Coronary artery (tissue), 2 donors: ENCODE measurements around the gene MS4A8.
"Not testable (repeated sequence)": the region's sequence is repeated elsewhere in the genome, so short reads cannot be mapped to it uniquely, and the experiment has no call there.

ENCODE experiments used
- DNase-seq: peaks from one replicate; pipeline ENCODE4 v3.0.0-alpha.2; 2017; ENCODE audit warnings: low spot score
- H3K27ac ChIP-seq, 2 donors: fragments of 200-600 bp; sonication (generic); one replicate each; pipeline ENCODE4 v1.5.1; 2016 to 2019
- H3K4me3 ChIP-seq: fragments of 200-600 bp; sonication (generic); 2 replicates; pipeline ENCODE4 v1.5.1; 2016; ENCODE audit warnings: mild to moderate bottlenecking, moderate library complexity
- TF ChIP-seq, protein P1 (sequence below): fragments of 200-600 bp; sonication (generic); IDR thresholded peaks from one replicate; pipeline ENCODE4 v1.5.1; 2019; ENCODE audit warnings: antibody characterized with exemption

Gene MS4A8

DNA sequence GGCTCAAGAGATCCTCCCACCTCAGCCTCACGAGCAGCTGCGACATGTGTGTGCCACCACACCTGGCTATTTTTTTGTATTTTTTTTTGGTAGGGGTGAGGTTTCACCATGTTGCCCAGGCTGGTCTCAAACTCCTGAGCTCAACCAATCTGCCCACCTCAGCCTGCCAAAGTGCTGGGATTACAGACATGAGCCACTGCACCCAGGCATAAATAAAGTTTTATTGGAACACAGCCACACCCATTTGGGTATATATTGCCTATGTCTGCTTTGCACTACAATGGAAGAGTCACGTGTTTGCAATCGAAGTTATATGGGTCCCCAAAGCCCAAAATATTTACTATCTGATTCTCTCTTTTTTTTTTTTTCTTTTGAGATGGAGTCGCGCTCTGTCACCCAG lies 55.5 kb downstream of the MS4A8 start:
- TF ChIP-seq, protein P1, sequence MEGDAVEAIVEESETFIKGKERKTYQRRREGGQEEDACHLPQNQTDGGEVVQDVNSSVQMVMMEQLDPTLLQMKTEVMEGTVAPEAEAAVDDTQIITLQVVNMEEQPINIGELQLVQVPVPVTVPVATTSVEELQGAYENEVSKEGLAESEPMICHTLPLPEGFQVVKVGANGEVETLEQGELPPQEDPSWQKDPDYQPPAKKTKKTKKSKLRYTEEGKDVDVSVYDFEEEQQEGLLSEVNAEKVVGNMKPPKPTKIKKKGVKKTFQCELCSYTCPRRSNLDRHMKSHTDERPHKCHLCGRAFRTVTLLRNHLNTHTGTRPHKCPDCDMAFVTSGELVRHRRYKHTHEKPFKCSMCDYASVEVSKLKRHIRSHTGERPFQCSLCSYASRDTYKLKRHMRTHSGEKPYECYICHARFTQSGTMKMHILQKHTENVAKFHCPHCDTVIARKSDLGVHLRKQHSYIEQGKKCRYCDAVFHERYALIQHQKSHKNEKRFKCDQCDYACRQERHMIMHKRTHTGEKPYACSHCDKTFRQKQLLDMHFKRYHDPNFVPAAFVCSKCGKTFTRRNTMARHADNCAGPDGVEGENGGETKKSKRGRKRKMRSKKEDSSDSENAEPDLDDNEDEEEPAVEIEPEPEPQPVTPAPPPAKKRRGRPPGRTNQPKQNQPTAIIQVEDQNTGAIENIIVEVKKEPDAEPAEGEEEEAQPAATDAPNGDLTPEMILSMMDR = no peak
- DNase-seq = peak; percentile 16
- Histone ChIP-seq H3K27ac (no peak overlapping the region), H3K4me3 (no peak overlapping the region)

DNA sequence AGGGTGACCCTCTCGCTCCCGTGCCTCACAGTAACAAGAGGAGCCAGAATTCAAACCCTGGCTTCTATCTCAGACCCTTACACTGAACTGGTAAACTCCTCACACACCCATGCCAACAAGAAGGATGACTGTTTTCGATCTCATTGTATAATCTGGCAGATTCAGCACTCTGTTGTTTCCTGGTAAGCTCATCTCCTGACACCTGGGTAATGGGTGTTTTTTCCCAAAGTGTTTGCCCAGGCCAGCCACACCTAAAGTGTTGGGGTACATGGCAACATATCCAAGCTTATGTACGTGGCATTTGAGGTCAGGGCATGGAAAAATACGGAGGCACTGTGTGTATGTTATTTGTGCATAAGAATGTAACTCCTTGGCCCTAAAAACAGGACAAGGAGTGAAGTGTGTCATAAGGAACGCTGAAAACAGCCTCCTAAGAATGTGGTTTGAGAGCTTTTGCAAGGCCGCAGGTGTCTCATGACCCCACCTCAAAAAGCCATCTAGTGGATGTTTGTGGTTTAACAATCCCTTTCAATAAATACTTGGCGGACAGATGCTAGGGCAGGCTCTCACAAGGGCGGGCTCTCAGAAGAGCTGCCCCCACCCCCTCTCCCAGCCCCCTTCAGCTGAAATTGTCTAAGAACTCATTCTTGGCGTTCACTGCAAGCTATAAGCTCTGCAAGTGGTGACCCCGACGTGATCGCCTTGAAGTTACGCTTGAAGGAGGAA lies 57.1 kb downstream of the MS4A8 start, which contains the start of gene MS4A15:
Gene MS4A15, plus strand, starts transcription at position 561 of the 726 bp plus-strand sequence. CDS start 6,867 bp downstream, outside the sequence.
- H3K27ac ChIP-seq = no peak within 1 kb of the TSS
- no peak within 1 kb of the TSS for H3K4me3 ChIP-seq
- peak; percentile 26 for DNase-seq
- TF ChIP-seq, protein P1 = no peak

DNA sequence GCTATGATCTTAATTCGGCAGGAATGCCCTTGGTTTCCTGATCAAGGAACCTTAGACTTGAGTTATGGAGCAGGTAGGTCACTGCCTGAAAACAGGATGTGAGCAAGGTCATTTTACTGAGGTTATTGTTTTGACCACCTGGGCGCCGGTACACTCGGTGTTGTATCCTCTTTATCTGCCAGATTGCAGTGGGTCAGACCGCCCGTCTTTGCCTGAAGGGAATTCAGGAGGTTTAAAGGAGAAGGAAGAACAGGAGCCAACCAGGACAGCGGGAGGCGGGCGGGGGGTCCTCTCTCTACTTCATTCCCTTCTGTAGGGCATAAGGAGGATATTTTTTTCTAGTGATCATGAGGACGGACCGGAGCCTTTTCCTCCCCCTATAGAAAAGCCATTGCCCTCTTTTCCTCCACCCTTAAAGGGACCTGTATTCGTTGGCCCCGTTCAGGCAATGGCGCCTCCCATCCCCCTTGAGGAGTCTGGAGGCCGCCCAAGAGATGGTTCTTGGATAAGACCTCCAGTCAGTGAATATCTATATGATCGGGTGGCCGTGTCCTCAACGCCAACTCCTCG lies 57.9 kb downstream of the MS4A8 start:
- TF ChIP-seq, protein P1 = no peak
- no peak overlapping the region for H3K27ac ChIP-seq
- peak; percentile 29 for DNase-seq
- no peak overlapping the region for H3K4me3 ChIP-seq

DNA sequence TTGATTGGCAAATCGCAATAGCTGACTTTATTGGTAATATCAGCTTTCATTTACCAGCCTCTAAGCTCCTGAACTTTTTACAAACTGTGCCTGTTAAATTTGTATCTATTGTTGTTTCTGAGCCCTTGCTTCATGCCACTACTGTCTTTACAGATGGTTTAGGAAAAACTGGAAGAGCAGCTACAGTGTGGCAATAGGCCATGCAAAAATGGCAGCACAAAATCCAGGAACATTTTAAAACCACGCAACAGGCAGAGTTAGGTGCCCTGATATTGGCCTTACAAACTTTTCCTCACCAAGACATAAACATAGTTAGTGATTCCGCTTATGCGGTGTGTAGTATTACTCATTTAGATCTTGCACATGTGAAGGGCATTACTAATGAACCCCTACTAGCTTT lies 59.3 kb downstream of the MS4A8 start:
- not testable (repeated sequence) for DNase-seq, H3K27ac ChIP-seq, H3K4me3 ChIP-seq

DNA sequence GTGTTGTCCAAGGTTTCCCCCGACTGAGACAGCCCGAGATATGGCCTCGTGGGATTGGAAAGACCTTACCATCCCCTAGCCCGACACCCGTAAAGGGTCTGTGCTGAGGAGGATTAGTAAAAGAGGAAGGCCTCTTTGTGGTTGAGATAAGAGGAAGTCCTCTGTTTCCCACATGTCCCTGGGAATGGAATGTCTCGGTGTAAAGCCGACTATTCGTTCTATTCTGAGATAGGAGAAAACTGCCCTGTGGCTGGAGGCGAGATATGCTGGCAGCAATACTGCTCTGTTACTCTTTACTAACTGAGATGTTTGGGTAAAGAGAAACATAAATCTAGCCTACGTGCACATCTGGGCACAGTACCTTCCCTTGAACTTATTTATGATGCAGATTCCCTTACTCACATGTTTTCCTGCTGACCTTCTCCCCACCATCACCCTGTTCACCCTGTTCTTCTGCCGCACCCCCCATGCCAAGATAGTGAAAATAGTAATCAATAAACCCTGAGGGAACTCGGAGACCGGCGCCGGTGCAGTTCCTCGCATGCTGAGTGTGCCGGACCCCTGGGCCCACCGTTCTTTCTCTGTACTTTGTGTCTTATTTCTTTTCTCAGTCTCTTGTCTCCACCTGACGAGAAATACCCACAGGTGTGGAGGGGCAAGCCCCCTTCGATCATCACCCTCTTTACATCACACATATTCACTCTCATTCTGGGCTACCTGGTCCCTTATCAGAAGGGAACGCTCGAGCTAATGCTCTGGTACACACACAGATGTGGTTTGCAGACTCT lies 60.2 kb downstream of the MS4A8 start:
- DNase-seq = peak; percentile 43

DNA sequence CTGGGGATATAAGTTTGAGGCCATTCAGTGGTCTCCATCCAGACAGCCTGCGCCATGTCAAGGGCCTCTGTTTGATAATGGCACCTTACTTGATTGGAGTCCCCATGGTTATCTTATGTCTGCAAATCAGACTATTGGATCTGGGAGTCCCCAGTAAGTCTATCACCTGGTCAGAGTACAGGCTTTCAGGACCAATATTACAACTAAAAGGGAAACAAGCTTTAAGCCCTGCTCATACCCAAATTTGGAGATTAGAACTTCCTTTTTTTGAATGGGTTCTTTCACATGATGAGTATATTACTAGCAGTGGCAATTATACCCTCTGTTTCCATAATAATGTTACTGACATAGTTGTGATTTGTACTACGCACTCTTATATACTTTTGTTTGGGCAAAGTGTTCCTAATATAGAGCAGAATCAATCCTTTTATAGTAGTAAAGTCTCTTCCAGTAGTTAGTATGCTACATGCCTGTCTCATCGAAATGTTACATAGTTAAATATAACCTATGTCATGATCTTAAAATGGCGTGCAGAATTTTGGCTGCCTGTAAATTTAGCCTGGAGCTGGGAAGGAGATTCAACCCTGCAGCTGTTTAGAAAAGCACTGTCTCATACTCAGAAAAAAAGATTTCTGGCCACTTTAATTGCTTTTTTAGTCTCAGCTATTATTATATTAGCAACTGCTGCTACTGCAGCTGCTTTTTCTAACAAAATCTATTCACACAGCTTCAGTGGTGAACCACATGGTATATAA lies 62.2 kb downstream of the MS4A8 start:
- no peak for DNase-seq
- TF ChIP-seq, protein P1 = no peak
- Histone ChIP-seq H3K4me3 (no peak overlapping the region), H3K27ac (no peak overlapping the region)

More for the DNA sequence above, 60.2 kb downstream of the MS4A8 start:
- H3K4me3 ChIP-seq, H3K27ac ChIP-seq: not testable (repeated sequence)

DNA sequence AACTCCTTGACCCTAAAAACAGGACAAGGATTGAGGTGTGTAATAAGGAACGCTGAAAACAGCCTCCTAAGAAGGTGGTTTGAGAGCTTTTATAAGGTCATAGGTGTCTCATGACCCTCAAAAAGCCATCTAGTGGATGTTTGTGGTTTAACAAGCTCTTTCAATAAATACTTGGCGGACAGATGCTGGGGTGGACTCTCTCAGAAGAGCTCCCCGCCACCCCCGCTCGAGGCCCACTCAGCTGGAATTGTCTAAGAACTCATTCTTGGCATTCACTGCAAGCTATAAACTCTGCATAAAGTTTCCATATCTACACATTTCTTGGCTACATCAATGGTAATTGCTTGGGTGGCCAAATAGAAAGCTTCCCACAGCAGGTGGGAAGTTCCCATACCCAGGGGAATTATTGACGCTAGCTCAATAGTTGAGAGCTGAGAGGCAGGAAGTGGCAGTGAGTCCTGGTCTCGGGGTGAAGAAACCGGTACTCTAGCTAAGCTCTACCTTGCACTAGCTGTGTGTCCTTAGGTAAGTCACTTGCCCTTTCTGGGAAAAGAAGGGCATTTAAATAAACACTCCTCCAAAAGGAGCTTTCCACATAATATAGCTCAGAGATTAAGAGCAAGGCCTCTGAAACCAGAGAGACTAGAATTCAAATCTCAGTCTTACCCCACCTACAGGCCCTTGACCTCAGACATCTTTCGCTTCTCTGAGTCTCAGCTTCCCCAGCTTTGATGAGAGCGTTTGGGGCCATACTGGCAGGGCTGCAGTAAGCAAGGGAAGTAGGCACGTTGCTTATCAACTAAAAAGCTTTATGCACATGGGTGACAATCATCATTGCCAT lies 63.7 kb downstream of the MS4A8 start:
- TF ChIP-seq, protein P1 = no peak
- no peak overlapping the region for H3K27ac ChIP-seq
- no peak overlapping the region for H3K4me3 ChIP-seq
- no peak for DNase-seq
